ENCODE data around the gene COL4A6.

DNA sequence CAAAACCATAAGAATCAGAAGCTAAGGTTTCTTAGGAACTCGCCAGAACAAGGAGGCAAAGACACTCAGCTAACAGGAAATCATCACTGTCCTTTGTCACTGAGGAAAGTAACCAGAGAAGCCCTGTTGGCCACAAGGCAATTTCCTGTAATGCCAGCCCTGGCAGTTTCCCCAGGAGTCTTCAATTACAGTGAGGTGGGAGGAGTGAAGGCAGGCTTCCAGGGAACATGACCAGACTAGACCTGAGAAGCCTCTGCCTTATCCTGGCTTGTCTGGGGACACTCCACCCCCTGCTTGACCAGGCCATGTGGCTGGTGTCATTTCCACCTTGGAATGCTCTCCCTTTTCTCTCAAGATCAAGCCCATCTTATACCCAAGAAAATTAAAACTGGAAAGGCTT, 125.3 kb downstream of the COL4A6 start:
- TF ChIP-seq, protein P1, sequence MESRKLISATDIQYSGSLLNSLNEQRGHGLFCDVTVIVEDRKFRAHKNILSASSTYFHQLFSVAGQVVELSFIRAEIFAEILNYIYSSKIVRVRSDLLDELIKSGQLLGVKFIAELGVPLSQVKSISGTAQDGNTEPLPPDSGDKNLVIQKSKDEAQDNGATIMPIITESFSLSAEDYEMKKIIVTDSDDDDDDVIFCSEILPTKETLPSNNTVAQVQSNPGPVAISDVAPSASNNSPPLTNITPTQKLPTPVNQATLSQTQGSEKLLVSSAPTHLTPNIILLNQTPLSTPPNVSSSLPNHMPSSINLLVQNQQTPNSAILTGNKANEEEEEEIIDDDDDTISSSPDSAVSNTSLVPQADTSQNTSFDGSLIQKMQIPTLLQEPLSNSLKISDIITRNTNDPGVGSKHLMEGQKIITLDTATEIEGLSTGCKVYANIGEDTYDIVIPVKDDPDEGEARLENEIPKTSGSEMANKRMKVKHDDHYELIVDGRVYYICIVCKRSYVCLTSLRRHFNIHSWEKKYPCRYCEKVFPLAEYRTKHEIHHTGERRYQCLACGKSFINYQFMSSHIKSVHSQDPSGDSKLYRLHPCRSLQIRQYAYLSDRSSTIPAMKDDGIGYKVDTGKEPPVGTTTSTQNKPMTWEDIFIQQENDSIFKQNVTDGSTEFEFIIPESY (IDR thresholded peaks at IDR 0.05): no peak
- TF ChIP-seq TAF1 (conservative IDR thresholded peaks at IDR 0.05): no peak
- TF ChIP-seq, protein P2, sequence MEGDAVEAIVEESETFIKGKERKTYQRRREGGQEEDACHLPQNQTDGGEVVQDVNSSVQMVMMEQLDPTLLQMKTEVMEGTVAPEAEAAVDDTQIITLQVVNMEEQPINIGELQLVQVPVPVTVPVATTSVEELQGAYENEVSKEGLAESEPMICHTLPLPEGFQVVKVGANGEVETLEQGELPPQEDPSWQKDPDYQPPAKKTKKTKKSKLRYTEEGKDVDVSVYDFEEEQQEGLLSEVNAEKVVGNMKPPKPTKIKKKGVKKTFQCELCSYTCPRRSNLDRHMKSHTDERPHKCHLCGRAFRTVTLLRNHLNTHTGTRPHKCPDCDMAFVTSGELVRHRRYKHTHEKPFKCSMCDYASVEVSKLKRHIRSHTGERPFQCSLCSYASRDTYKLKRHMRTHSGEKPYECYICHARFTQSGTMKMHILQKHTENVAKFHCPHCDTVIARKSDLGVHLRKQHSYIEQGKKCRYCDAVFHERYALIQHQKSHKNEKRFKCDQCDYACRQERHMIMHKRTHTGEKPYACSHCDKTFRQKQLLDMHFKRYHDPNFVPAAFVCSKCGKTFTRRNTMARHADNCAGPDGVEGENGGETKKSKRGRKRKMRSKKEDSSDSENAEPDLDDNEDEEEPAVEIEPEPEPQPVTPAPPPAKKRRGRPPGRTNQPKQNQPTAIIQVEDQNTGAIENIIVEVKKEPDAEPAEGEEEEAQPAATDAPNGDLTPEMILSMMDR (IDR thresholded peaks at IDR 0.05; ENCODE audit: low read depth, low read length, missing input control): no peak
- no peak for TF ChIP-seq RAD21 (IDR thresholded peaks at IDR 0.05)
